NCI-H2227 (cell line): ENCODE data around the gene ACTN3.
"Not testable (repeated sequence)": the region's sequence is repeated elsewhere in the genome, so short reads cannot be mapped to it uniquely, and the experiment has no call there.

Experiments
- DNase-seq: peaks from one replicate; lab custom pipeline; 2025; ENCODE audit not compliant: unreplicated experiment; lab: John Stamatoyannopoulos, UW

The ACTN3 gene

GRCh38 chr11:66544952-66545351 is 1.8 kb upstream of the ACTN3 start:
- not testable (repeated sequence) for DNase-seq

- peak; percentile 98 for DNase-seq
These were observed 869 bp upstream of the ACTN3 start, which contains the start of gene ZDHHC24 for GRCh38 chr11:66545701-66546367. ZDHHC24 (minus strand) TSS chr11:66546048; CDS start chr11:66546003, 45 bp downstream.

GRCh38 chr11:66546966-66547661 is 411 bp downstream of the ACTN3 start:
- DNase-seq = no peak

GRCh38 chr11:66547662-66548009 is 933 bp downstream of the ACTN3 start:
- DNase-seq = no peak

GRCh38 chr11:66548041-66548440 is 1.3 kb downstream of the ACTN3 start:
- DNase-seq = no peak

- no peak for DNase-seq
These were observed 2.3 kb downstream of the ACTN3 start for GRCh38 chr11:66548774-66549630.

- DNase-seq = no peak
These were observed 3.0 kb downstream of the ACTN3 start for GRCh38 chr11:66549696-66550095.

- no peak for DNase-seq
These were observed 4.2 kb downstream of the ACTN3 start for GRCh38 chr11:66550887-66551286.

- no peak for DNase-seq
These were observed 7.9 kb downstream of the ACTN3 start for GRCh38 chr11:66554602-66555001.

- no peak for DNase-seq
These were observed 8.7 kb downstream of the ACTN3 start for GRCh38 chr11:66555416-66555815.

GRCh38 chr11:66556086-66556485 is 9.4 kb downstream of the ACTN3 start:
- no peak for DNase-seq

GRCh38 chr11:66557733-66558326 is 11.1 kb downstream of the ACTN3 start:
- no peak for DNase-seq

GRCh38 chr11:66559142-66559865 is 12.6 kb downstream of the ACTN3 start:
- DNase-seq = no peak

GRCh38 chr11:66559866-66560676 is 13.4 kb downstream of the ACTN3 start:
- DNase-seq = no peak

GRCh38 chr11:66561178-66561974 is 14.7 kb downstream of the ACTN3 start:
- DNase-seq = no peak

- no peak for DNase-seq
These were observed 15.2 kb downstream of the ACTN3 start for GRCh38 chr11:66561975-66562248.

- no peak for DNase-seq
These were observed 15.6 kb downstream of the ACTN3 start for GRCh38 chr11:66562275-66562674.

- DNase-seq = no peak
These were observed 16.3 kb downstream of the ACTN3 start for GRCh38 chr11:66562907-66563583.

GRCh38 chr11:66563832-66564231 is 17.1 kb downstream of the ACTN3 start:
- no peak for DNase-seq
